A549 (cell line): Measurements from ENCODE around the gene TVP23A.

Experiments used
- BCL3 ChIP-seq: fragments of >200 bp; sonication (Bioruptor Twin); formaldehyde crosslinking; IDR thresholded peaks from 3 replicates; pipeline ENCODE4 v1.6.1; 2016
- CTCF ChIP-seq: fragments of >200 bp; sonication (Bioruptor Twin); formaldehyde crosslinking; IDR thresholded peaks from 3 replicates; pipeline ENCODE4 v1.5.1; 2016
- E2F6 ChIP-seq: IDR thresholded peaks from 2 replicates; pipeline ENCODE4 v1.6.1; 2012; ENCODE audit warnings: low read depth, borderline replicate concordance
- EP300 ChIP-seq, 2 experiments: fragments of >200 bp; sonication (Bioruptor Twin); formaldehyde crosslinking; IDR thresholded peaks; 2 replicates in 1 of 2; 3 replicates in 1 of 2; pipeline ENCODE4 v1.6.1; 2016 to 2017
- JUNB ChIP-seq: fragments of >200 bp; sonication (Bioruptor Twin); formaldehyde crosslinking; IDR thresholded peaks from 2 replicates; pipeline ENCODE4 v1.6.1; 2016
- MAX ChIP-seq: IDR thresholded peaks from 2 replicates; pipeline ENCODE4 v1.6.1; 2012
- POLR2A ChIP-seq: IDR thresholded peaks from 2 replicates; pipeline ENCODE4 v1.6.1; 2012; ENCODE audit warnings: mild to moderate bottlenecking, low read length
- RAD21 ChIP-seq, 2 experiments: fragments of >200 bp in 1 of 2; sonication (Bioruptor Twin) in 1 of 2; formaldehyde crosslinking in 1 of 2; IDR thresholded peaks in 1 of 2; conservative IDR thresholded peaks in 1 of 2; 2 replicates in 1 of 2; 3 replicates in 1 of 2; pipeline ENCODE4 v1.6.1; 2012 to 2018; ENCODE audit warnings: inconsistent platforms in 1 of 2
- REST ChIP-seq: fragments of 200-600 bp; sonication (generic); IDR thresholded peaks from 2 replicates; pipeline ENCODE4 v1.6.1; 2016; ENCODE audit warnings: antibody characterized with exemption, mild to moderate bottlenecking, moderate library complexity
- SREBF2 ChIP-seq: fragments of 450-650 bp; IDR thresholded peaks from 2 replicates; pipeline ENCODE4 v1.6.1; 2014; ENCODE audit warnings: mild to moderate bottlenecking, moderate library complexity

GRCh38 chr16:10851512-10851911 lies 32.9 kb upstream of the TVP23A start:
- TF ChIP-seq POLR2A (no peak), RAD21 (conservative IDR thresholded peaks at IDR 0.05 in 1 of 2, IDR thresholded peaks at IDR 0.05 in 1 of 2) (no peak), EP300 (IDR thresholded peaks at IDR 0.05) (no peak), CTCF (no peak), BCL3 (no peak), REST (no peak), JUNB (no peak), MAX (no peak), SREBF2 (no peak), E2F6 (no peak)
